Tibial nerve (tissue), 3 donors: ENCODE measurements around the gene OR2AT4.

ENCODE experiments used
- POLR2A ChIP-seq, 2 donors: fragments of 450-650 bp; IDR thresholded peaks; one replicate each; pipeline ENCODE4 v1.6.1; 2017; ENCODE audit warnings: antibody characterized with exemption in 2 of 2, mild to moderate bottlenecking in 2 of 2, moderate library complexity in 2 of 2
- TF ChIP-seq, protein P1 (sequence below), 5 experiments: fragments of 200-600 bp in 3 of 5; fragments of 450-650 bp in 2 of 5; sonication (generic) in 3 of 5; IDR thresholded peaks; one replicate each; pipeline ENCODE4 v1.5.1; 2016 to 2019; ENCODE audit warnings: antibody characterized with exemption in 5 of 5, mild to moderate bottlenecking in 3 of 5, moderate library complexity in 2 of 5

DNA sequence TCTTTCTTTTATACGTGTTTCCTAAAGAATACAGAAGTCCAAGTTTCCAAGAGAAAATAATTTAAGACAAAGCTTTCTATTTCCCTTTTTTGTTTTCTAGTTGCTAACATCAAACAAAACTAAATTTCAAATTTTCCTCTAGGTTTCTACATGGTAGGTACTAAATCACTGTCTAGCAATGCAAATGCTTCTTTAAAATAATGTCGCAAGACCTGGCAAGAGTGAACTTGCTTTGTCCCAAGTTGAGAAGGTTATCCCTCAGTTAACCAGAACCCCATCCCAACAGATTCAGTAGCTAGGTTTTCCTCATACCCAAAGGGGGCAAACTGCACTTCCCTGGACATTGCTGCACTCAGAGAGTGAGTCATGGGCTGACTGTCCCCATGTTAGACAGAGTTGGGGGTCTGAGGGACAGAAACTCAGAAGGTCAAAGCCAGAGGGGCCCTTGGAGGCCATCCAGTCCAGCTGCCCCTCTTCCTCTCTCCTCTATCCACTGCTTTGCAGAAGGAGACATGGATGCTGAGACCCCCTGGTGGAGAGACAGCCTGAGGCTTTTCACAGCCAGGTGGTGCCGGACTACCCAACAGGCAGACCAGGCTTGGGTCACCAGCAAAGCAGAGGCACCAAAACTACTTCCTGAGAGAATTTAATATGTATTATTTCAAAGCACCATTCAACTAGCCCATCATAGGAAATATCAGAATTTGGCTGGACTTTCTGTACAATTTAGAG lies 23.1 kb downstream of the OR2AT4 start:
- TF ChIP-seq, protein P1, sequence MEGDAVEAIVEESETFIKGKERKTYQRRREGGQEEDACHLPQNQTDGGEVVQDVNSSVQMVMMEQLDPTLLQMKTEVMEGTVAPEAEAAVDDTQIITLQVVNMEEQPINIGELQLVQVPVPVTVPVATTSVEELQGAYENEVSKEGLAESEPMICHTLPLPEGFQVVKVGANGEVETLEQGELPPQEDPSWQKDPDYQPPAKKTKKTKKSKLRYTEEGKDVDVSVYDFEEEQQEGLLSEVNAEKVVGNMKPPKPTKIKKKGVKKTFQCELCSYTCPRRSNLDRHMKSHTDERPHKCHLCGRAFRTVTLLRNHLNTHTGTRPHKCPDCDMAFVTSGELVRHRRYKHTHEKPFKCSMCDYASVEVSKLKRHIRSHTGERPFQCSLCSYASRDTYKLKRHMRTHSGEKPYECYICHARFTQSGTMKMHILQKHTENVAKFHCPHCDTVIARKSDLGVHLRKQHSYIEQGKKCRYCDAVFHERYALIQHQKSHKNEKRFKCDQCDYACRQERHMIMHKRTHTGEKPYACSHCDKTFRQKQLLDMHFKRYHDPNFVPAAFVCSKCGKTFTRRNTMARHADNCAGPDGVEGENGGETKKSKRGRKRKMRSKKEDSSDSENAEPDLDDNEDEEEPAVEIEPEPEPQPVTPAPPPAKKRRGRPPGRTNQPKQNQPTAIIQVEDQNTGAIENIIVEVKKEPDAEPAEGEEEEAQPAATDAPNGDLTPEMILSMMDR (IDR thresholded peaks at IDR 0.05): no peak
- no peak for TF ChIP-seq POLR2A (IDR thresholded peaks at IDR 0.05)
